ENCODE data around the gene ADAMTS7. TPM values are rescaled to one million over a fixed set of nuclear protein-coding genes. Genes with fewer than 3 reads are reported as not detected.
A peak's percentile ranks its signal among the peaks of the same experiment; 100 is the strongest.
"Not testable (repeated sequence)": the region's sequence is repeated elsewhere in the genome, so short reads cannot be mapped to it uniquely, and the experiment has no call there.

Gene ADAMTS7
- total and polyA plus RNA-seq, 4 experiments from 2014 or later, result not detected

GRCh38 chr15:78739206-78739605, 72.1 kb downstream of the ADAMTS7 start:
- H3K9me3 Mint-ChIP-seq, result no peaks in the 10 kb centered on the region
- H3K27ac ChIP-seq (ENCODE audit: low read depth, low read length), result no peak overlapping the region
- no peaks in the 10 kb centered on the region for H3K36me3 ChIP-seq (ENCODE audit: insufficient read depth, low read length)
- H3K4me3 Mint-ChIP-seq, result no peak overlapping the region
- H3K9me3 ChIP-seq (ENCODE audit: control insufficient read depth in 1 of 2, low read length in 2 of 2), result no peaks in the 10 kb centered on the region
- DNase-seq, result no peak
- CTCF ChIA-PET (ENCODE audit: partially characterized antibody), result interaction anchor here (0.8 kb wide), 1 partner anchor 12 kb away, joined by 3 read pairs; no protein-coding TSS in a partner anchor
- no peaks in the 10 kb centered on the region for H3K36me3 Mint-ChIP-seq
- H3K27ac Mint-ChIP-seq, result no peak overlapping the region
- H3K4me1 Mint-ChIP-seq, result peaks cover 0 to 5% (median 1%) of the 10 kb centered on the region in 4 donors
- H3K27me3 ChIP-seq (ENCODE audit: insufficient read depth, low read length), result no peaks in the 10 kb centered on the region
- H3K4me3 ChIP-seq (ENCODE audit: low read length in 2 of 2), result no peak overlapping the region
- H3K4me1 ChIP-seq (ENCODE audit: insufficient read depth, low read length), result no peaks in the 10 kb centered on the region
- intact Hi-C loops (cut with micrococcal nuclease), result no loop called here
- POLR2A ChIA-PET (ENCODE audit: partially characterized antibody), result no interaction called here
- H3K27me3 Mint-ChIP-seq, result peaks cover 2 to 3% of the 10 kb centered on the region in 2 donors

GRCh38 chr15:78737931-78738558, 73.2 kb downstream of the ADAMTS7 start:
- intact Hi-C loops (cut with micrococcal nuclease); H3K4me1 Mint-ChIP-seq; H3K9me3 ChIP-seq (ENCODE audit: control insufficient read depth in 1 of 2, low read length in 2 of 2); H3K27me3 ChIP-seq (ENCODE audit: insufficient read depth, low read length); H3K27ac Mint-ChIP-seq; H3K27me3 Mint-ChIP-seq; H3K27ac ChIP-seq (ENCODE audit: low read depth, low read length); H3K36me3 Mint-ChIP-seq; H3K9me3 Mint-ChIP-seq; H3K4me3 ChIP-seq (ENCODE audit: low read length in 2 of 2); H3K4me1 ChIP-seq (ENCODE audit: insufficient read depth, low read length); CTCF ChIA-PET (ENCODE audit: partially characterized antibody); H3K36me3 ChIP-seq (ENCODE audit: insufficient read depth, low read length); POLR2A ChIA-PET (ENCODE audit: partially characterized antibody); H3K4me3 Mint-ChIP-seq: not testable (repeated sequence)
- peak in 2 of 5 donors; percentile 13 to 30 for DNase-seq

- H3K27me3 Mint-ChIP-seq, result peaks cover 2 to 13% of the 10 kb centered on the region in 2 donors
- H3K4me1 Mint-ChIP-seq, result peaks cover 0 to 5% (median 1%) of the 10 kb centered on the region in 4 donors
- ChIA-PET CTCF (ENCODE audit: partially characterized antibody) (interaction anchor here (0.7 kb wide), 1 partner anchor 827 kb away, joined by 12 read pairs; no protein-coding TSS in a partner anchor), POLR2A (ENCODE audit: partially characterized antibody) (no interaction called here)
- Histone ChIP-seq H3K27ac (ENCODE audit: low read depth, low read length) (no peak overlapping the region), H3K27me3 (ENCODE audit: insufficient read depth, low read length) (no peaks in the 10 kb centered on the region), H3K36me3 (ENCODE audit: insufficient read depth, low read length) (no peaks in the 10 kb centered on the region), H3K9me3 (ENCODE audit: control insufficient read depth in 1 of 2, low read length in 2 of 2) (no peaks in the 10 kb centered on the region), H3K4me3 (ENCODE audit: low read length in 2 of 2) (no peak overlapping the region), H3K4me1 (ENCODE audit: insufficient read depth, low read length) (no peaks in the 10 kb centered on the region)
- no peak overlapping the region for H3K27ac Mint-ChIP-seq
- no peak overlapping the region for H3K4me3 Mint-ChIP-seq
- intact Hi-C loops (cut with micrococcal nuclease), result no loop called here
- DNase-seq, result no peak
- no peaks in the 10 kb centered on the region for H3K36me3 Mint-ChIP-seq
- H3K9me3 Mint-ChIP-seq, result no peaks in the 10 kb centered on the region
These were observed 74.0 kb downstream of the ADAMTS7 start for GRCh38 chr15:78737187-78737820.

- H3K9me3 Mint-ChIP-seq; H3K4me3 Mint-ChIP-seq; DNase-seq; H3K4me1 Mint-ChIP-seq; CTCF ChIA-PET (ENCODE audit: partially characterized antibody); POLR2A ChIA-PET (ENCODE audit: partially characterized antibody); H3K4me3 ChIP-seq (ENCODE audit: low read length in 2 of 2); H3K36me3 ChIP-seq (ENCODE audit: insufficient read depth, low read length); intact Hi-C loops (cut with micrococcal nuclease); H3K27ac ChIP-seq (ENCODE audit: low read depth, low read length); H3K4me1 ChIP-seq (ENCODE audit: insufficient read depth, low read length); H3K9me3 ChIP-seq (ENCODE audit: control insufficient read depth in 1 of 2, low read length in 2 of 2); H3K36me3 Mint-ChIP-seq; H3K27me3 ChIP-seq (ENCODE audit: insufficient read depth, low read length): not testable (repeated sequence)
- Mint-ChIP-seq H3K27me3 (peaks cover 6 to 14% of the 10 kb centered on the region in 2 donors), H3K27ac (peak overlapping the region in 1 of 7 donors; percentile 31)
These were observed 75.0 kb downstream of the ADAMTS7 start for GRCh38 chr15:78736286-78736685.

- intact Hi-C loops (cut with micrococcal nuclease), result no loop called here
- peaks cover 8 to 14% of the 10 kb centered on the region in 2 donors for H3K27me3 Mint-ChIP-seq
- CTCF ChIA-PET (ENCODE audit: partially characterized antibody), result no interaction called here
These were observed 76.7 kb downstream of the ADAMTS7 start for GRCh38 chr15:78734451-78735064.

GRCh38 chr15:78732634-78733033, 78.6 kb downstream of the ADAMTS7 start:
- intact Hi-C loops (cut with micrococcal nuclease), result no loop called here
- H3K4me1 ChIP-seq (ENCODE audit: insufficient read depth, low read length), result no peaks in the 10 kb centered on the region
- ChIA-PET POLR2A (ENCODE audit: partially characterized antibody) (no interaction called here), CTCF (ENCODE audit: partially characterized antibody) (no interaction called here)
- Mint-ChIP-seq H3K27ac (no peak overlapping the region), H3K4me3 (no peak overlapping the region), H3K4me1 (no peaks in the 10 kb centered on the region), H3K27me3 (peaks cover 8 to 12% of the 10 kb centered on the region in 2 donors), H3K9me3 (no peaks in the 10 kb centered on the region), H3K36me3 (no peaks in the 10 kb centered on the region)
- DNase-seq, result no peak
- no peak overlapping the region for H3K27ac ChIP-seq (ENCODE audit: low read depth, low read length)
- no peaks in the 10 kb centered on the region for H3K9me3 ChIP-seq (ENCODE audit: control insufficient read depth in 1 of 2, low read length in 2 of 2)
- H3K4me3 ChIP-seq (ENCODE audit: low read length in 2 of 2), result no peak overlapping the region
- no peaks in the 10 kb centered on the region for H3K27me3 ChIP-seq (ENCODE audit: insufficient read depth, low read length)
- no peaks in the 10 kb centered on the region for H3K36me3 ChIP-seq (ENCODE audit: insufficient read depth, low read length)

More at GRCh38 chr15:78734451-78735064, 76.7 kb downstream of the ADAMTS7 start:
- peaks cover 0 to 1% (median 0%) of the 10 kb centered on the region in 4 donors for H3K4me1 Mint-ChIP-seq
- Histone ChIP-seq H3K4me1 (ENCODE audit: insufficient read depth, low read length) (no peaks in the 10 kb centered on the region), H3K27me3 (ENCODE audit: insufficient read depth, low read length) (no peaks in the 10 kb centered on the region), H3K27ac (ENCODE audit: low read depth, low read length) (no peak overlapping the region), H3K36me3 (ENCODE audit: insufficient read depth, low read length) (no peaks in the 10 kb centered on the region), H3K9me3 (ENCODE audit: control insufficient read depth in 1 of 2, low read length in 2 of 2) (no peaks in the 10 kb centered on the region), H3K4me3 (ENCODE audit: low read length in 2 of 2) (no peak overlapping the region)
- no peak overlapping the region for H3K27ac Mint-ChIP-seq
- peak overlapping the region in 1 of 8 donors; percentile 71 for H3K4me3 Mint-ChIP-seq
- no peaks in the 10 kb centered on the region for H3K9me3 Mint-ChIP-seq
- POLR2A ChIA-PET (ENCODE audit: partially characterized antibody), result no interaction called here
- DNase-seq, result no peak
- no peaks in the 10 kb centered on the region for H3K36me3 Mint-ChIP-seq

- intact Hi-C loops (cut with micrococcal nuclease), result no loop called here
- H3K9me3 Mint-ChIP-seq, result no peaks in the 10 kb centered on the region
- H3K4me1 Mint-ChIP-seq, result no peaks in the 10 kb centered on the region
- no peaks in the 10 kb centered on the region for H3K27me3 ChIP-seq (ENCODE audit: insufficient read depth, low read length)
- H3K27ac ChIP-seq (ENCODE audit: low read depth, low read length), result no peak overlapping the region
- no peak overlapping the region for H3K27ac Mint-ChIP-seq
- no peak for DNase-seq
- no peaks in the 10 kb centered on the region for H3K36me3 ChIP-seq (ENCODE audit: insufficient read depth, low read length)
- H3K36me3 Mint-ChIP-seq, result no peaks in the 10 kb centered on the region
- H3K27me3 Mint-ChIP-seq, result peaks cover 6 to 12% of the 10 kb centered on the region in 2 donors
- H3K9me3 ChIP-seq (ENCODE audit: control insufficient read depth in 1 of 2, low read length in 2 of 2), result no peaks in the 10 kb centered on the region
- CTCF ChIA-PET (ENCODE audit: partially characterized antibody), result no interaction called here
- H3K4me3 ChIP-seq (ENCODE audit: low read length in 2 of 2), result no peak overlapping the region
- H3K4me3 Mint-ChIP-seq, result no peak overlapping the region
- H3K4me1 ChIP-seq (ENCODE audit: insufficient read depth, low read length), result no peaks in the 10 kb centered on the region
- POLR2A ChIA-PET (ENCODE audit: partially characterized antibody), result no interaction called here
These were observed 80.3 kb downstream of the ADAMTS7 start for GRCh38 chr15:78730955-78731354.
